ENCODE data around the gene MEGF9.

GRCh38 chr9:120690372-120690771 is 23.9 kb downstream of the MEGF9 start:
- TF ChIP-seq POLR2A (IDR thresholded peaks at IDR 0.05) (no peak), EP300 (IDR thresholded peaks at IDR 0.05) (no peak)
- TF ChIP-seq, protein P1, sequence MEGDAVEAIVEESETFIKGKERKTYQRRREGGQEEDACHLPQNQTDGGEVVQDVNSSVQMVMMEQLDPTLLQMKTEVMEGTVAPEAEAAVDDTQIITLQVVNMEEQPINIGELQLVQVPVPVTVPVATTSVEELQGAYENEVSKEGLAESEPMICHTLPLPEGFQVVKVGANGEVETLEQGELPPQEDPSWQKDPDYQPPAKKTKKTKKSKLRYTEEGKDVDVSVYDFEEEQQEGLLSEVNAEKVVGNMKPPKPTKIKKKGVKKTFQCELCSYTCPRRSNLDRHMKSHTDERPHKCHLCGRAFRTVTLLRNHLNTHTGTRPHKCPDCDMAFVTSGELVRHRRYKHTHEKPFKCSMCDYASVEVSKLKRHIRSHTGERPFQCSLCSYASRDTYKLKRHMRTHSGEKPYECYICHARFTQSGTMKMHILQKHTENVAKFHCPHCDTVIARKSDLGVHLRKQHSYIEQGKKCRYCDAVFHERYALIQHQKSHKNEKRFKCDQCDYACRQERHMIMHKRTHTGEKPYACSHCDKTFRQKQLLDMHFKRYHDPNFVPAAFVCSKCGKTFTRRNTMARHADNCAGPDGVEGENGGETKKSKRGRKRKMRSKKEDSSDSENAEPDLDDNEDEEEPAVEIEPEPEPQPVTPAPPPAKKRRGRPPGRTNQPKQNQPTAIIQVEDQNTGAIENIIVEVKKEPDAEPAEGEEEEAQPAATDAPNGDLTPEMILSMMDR (IDR thresholded peaks at IDR 0.05) = no peak

Data from tibial nerve (tissue), 4 donors.